GM11168 (cell line): ENCODE results near the gene PRORP.
"Not testable (repeated sequence)": the region's sequence is repeated elsewhere in the genome, so short reads cannot be mapped to it uniquely, and the experiment has no call there.

ENCODE experiments used
- in situ Hi-C: fragments of 300-500 bp; cut with MboI; formaldehyde crosslinking; loops from one replicate; pipeline ENCODE4 v1.12.0; 2022; ENCODE audit warnings: low sequenced_read_pairs; ENCODE audit not compliant: unreplicated experiment

PRORP gene

GRCh38 chr14:35134329-35135123 is 12.2 kb downstream of the PRORP start:
- in situ Hi-C loops: loop anchor here (5.0 kb wide), 1 partner anchor 273 kb away; no protein-coding TSS in a partner anchor

DNA sequence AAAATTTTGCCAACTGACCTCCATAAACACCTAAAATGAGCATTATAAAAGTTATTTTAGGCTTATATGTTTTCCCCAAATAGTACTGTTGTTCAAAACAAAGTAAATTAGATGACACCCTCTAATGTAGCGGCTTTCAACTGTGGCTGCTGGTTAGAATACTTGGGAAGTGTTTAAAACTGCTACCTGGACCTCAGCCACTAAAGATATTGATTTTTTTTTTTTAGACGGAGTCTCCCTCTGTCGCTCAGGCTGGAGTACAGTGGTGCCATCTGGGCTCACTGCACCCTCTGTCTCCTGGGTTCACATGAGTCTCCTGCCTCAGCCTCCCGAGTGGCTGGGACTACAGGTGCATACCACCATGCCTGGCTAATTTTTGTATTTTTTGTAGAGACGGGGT is 16.2 kb downstream of the PRORP start:
- in situ Hi-C loops: loop anchor here (5.0 kb wide), 1 partner anchor 269 kb away; no protein-coding TSS in a partner anchor

- in situ Hi-C loops: no loop called here
These were observed 18.6 kb downstream of the PRORP start for GRCh38 chr14:35140718-35141581.

GRCh38 chr14:35144029-35144428 is 21.7 kb downstream of the PRORP start:
- in situ Hi-C loops: no loop called here

DNA sequence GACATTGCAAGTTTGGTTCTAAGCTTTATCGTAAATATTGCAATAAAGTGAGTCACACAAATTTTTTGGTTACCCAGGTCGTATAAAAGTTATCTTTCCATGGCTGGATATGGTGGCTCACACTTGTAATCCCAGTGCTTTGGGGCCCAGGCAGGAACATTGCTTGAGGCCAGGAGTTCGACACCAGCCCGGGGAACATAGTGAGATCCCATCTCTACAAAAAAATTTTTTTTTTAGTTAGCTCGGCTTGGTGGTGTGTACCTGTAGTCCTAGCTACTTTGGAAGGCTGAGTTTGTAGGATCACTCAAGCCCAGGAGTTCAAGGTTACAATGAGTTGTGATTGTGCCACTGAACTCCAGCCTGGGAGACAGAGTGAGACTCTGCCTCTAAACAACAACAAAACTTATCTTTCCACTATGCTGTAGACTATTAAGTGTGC is 24.4 kb downstream of the PRORP start:
- in situ Hi-C loops: no loop called here

DNA sequence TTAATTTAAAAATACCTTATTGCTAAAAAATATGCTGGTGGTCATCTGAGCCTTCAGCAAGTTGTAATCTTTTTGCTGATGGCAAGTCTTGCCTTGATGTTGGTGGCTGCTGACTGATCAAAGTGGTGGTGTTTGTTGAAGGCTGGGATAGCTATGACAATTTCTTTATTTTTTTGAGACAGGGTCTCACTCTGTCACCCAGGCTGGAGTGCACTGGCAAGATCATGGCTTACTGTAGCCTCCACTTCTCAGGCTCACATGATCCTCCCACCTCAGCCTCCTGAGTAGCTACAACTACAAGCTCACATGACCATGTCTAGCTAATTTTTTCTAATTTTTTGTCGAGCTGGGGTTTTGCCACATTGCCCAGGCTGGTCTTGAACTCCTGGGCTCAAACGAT is 24.8 kb downstream of the PRORP start:
- in situ Hi-C loops: no loop called here

DNA sequence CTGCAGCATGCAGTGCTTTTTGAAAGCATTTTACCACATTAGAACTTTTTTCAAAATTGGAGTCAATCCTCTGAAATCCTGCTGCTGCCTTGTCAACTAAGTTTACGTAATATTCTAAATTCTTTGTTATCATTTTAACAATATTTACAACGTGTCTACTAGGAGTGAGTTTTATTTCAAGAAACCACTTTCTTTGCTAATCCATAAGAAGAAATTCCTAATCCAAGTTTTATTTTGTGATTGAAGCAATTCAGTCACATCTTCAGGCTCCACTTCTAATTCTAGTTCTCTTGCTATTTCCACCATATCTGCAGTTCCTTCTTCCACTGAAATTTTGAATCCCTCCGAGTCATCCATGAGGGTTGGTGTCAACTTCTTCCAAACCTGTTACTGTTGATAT is 25.4 kb downstream of the PRORP start:
- in situ Hi-C loops: no loop called here

DNA sequence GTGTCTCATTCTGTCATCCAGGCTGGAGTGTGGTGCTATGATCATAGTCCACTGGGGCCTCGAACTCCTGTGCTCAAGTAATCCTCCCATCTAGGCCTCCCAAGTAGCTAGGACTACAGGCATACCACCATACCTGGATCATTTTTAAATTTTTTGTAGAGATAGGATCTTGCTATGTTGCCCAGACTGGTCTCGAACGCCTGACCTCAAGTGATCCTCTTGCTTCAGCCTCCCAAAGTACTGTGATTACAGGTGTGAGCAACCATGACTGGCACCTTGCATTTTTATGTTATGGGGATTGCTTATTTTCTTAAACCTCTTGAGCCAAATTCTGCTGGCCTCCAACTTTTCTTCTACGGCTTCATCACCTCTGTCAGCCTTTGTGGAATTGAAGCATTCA is 26.9 kb downstream of the PRORP start:
- in situ Hi-C loops: no loop called here

- in situ Hi-C loops: not testable (repeated sequence)
These were observed 30.2 kb downstream of the PRORP start for GRCh38 chr14:35152531-35152930.

DNA sequence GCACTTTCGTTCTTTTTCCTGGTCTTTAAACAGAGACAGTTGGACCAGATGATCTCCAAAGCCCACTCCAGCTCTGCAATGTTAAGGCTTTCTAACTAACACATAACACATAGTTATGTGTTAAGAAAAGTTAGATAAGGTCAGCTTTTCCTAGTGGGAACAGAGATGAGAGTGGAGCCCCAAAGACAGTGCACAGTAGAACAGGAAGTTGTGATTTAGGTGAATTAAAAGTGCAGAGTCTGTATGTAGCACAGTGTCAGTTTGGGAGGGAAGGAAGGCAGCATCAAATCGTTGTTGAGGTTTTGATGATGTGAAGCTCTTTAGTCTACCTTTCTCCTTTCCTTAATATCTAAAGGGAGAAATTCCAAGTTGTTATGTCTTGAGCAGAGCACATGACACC is 31.7 kb downstream of the PRORP start:
- in situ Hi-C loops: no loop called here

DNA sequence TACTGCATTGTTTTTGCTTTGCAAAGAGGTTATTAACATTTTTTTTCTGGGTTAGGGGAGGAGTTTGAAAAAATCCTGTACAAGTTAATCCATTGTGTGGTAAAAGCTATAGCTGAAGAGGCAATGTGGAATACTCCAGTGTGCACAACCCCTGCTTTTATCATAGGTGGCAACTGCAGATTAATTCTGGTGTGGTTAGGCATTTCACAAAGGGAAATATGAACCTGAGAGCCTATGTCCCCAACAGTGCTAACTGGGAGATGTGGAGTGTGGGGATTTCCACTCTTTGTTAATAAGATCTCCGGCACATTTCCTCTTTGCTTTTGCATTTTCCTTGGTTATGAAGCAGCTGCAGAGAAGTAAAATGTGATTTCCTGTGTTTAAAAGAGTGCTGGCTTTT is 33.6 kb downstream of the PRORP start:
- in situ Hi-C loops: no loop called here

- in situ Hi-C loops: no loop called here
These were observed 36.1 kb downstream of the PRORP start for GRCh38 chr14:35158491-35158890.

DNA sequence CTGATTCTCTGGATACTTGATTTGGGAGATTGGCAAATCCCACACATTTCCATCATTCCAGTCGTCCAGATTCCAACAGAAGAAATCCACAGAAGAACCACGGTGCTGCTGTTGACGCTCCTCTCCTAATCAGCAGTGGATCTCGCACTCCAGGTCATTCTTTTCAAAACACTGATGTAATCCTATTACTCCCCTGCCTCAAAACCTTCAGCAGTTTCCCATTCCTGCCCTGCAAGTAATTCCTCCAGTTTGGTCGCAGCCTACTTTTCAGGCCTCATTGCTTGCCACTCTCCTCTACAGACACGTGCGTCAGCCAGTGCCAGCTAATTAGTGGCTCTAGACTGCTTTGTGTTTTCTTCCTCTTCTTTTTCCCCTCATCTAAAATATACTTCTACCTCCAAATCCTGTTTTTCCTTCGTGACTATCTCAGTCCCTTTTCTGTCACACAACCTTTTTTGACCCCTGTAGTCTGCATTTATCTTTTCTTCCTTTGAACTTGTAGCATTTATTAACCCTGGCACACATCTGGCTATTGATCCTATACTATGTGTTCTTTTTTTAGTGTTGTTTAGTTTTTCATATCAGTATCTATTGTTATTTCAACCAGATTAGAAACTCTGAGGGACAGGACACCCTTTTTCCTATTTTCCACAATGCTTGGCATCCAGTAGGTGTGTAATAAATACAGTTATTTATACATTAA is 36.8 kb downstream of the PRORP start:
- in situ Hi-C loops: no loop called here

- in situ Hi-C loops: no loop called here
These were observed 37.5 kb downstream of the PRORP start for GRCh38 chr14:35159742-35160409.

GRCh38 chr14:35161231-35161630 is 38.9 kb downstream of the PRORP start:
- in situ Hi-C loops: no loop called here

DNA sequence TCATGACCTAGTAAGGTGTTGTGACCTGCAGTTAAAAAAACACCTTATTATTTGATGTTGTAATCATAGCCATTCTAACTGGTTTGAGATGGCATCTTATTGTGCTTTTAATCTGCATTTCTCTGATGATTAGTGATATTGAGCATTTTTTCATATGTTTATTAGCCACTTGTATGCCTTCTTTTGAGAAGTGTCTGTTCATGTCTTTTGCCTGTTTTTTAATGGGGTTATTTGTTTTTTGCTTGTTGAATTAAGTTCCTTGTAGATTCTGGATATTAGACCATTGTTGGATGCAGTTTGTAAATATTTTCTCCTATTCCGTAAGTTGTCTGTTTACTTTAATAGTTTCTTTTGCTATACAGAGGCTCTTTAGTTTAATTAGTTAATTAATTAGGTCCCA is 41.0 kb downstream of the PRORP start:
- in situ Hi-C loops: no loop called here

- in situ Hi-C loops: no loop called here
These were observed 42.5 kb downstream of the PRORP start for GRCh38 chr14:35164849-35165248.

GRCh38 chr14:35167496-35167895 is 45.1 kb downstream of the PRORP start:
- in situ Hi-C loops: no loop called here
